ENCODE measurements around the gene SLC40A1. TPM values are rescaled to one million over a fixed set of nuclear protein-coding genes. Genes with fewer than 3 reads are reported as not detected.

The SLC40A1 gene
- total RNA-seq, 1 experiment from 2014 or later: not detected

DNA sequence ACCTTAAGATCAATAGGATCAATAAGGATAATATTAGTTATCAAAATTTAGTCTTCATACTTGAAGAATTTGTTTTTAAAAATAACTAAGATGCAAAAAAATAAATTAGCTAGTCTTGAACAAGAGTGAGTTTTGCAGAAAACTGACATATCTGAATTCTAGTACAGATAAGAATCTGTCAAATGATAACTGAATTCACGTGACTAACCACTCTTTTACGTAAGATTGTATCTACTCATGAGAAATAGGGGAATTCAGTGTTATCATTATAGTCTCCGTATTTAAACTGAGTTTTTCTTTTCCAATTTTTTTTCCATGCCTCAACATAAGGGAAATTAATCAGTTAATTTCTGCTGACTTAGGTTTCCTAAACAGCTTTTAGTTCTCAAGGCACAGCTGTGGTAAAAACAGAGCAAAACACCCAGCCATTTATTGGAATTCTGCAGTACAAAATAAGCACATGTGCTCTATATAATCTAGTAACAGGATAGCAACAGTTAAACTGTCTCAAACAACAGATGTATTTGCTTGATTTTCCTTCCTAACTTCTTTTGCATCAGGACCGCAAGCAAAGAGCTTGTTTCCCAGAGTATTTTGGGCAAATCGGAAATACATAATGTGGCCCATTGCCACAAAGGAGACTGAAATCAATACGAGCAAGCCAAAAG lies 19.1 kb downstream of the SLC40A1 start:
- Mint-ChIP-seq H3K4me3 (no peak overlapping the region), H3K4me1 (no peaks in the 10 kb centered on the region), H3K27me3 (ENCODE audit: low read depth) (peaks cover 4% of the 10 kb centered on the region), H3K27ac (no peak overlapping the region), H3K36me3 (ENCODE audit: insufficient read depth in 1 of 3, low read depth in 3 of 3) (no peaks in the 10 kb centered on the region), H3K9me3 (no peaks in the 10 kb centered on the region)
- no peak overlapping the region for H3K23ac ChIP-seq (ENCODE audit: insufficient read length, low read depth, low read length)
- H2BK120ac ChIP-seq (ENCODE audit: low read depth, low read length, poor library complexity, severe bottlenecking): no peak overlapping the region
- H3K56ac ChIP-seq (ENCODE audit: insufficient read length, low read depth, low read length): no peak overlapping the region
- H4K5ac ChIP-seq (ENCODE audit: insufficient read length, low read depth, low read length): no peak overlapping the region
- no peak overlapping the region for H2BK15ac ChIP-seq (ENCODE audit: low read depth, low read length)
- no peaks in the 10 kb centered on the region for H3K79me2 ChIP-seq (ENCODE audit: insufficient read depth, low read length)
- H3K4me2 ChIP-seq (ENCODE audit: insufficient read depth, insufficient read length, low read length): no peak overlapping the region
- H2BK20ac ChIP-seq (ENCODE audit: low read depth, low read length, poor library complexity, severe bottlenecking): no peak overlapping the region
- H3K79me1 ChIP-seq (ENCODE audit: insufficient read depth, low read depth, low read length, poor library complexity, severe bottlenecking): no peaks in the 10 kb centered on the region
- H3K23me2 ChIP-seq (ENCODE audit: insufficient read length, low read depth, low read length, poor library complexity, severe bottlenecking): no peaks in the 10 kb centered on the region
- H2AFZ ChIP-seq (ENCODE audit: low read length): no peak overlapping the region
- no peak overlapping the region for H2AK5ac ChIP-seq (ENCODE audit: insufficient read length, low read length)
- no peak for DNase-seq
- no peaks in the 10 kb centered on the region for H3K9me3 ChIP-seq (ENCODE audit: control insufficient read depth, low read depth, low read length)
- no peaks in the 10 kb centered on the region for H3K27me3 ChIP-seq (ENCODE audit: insufficient read depth, low read length)
- H4K20me1 ChIP-seq (ENCODE audit: control insufficient read depth, insufficient read depth, insufficient read length): no peaks in the 10 kb centered on the region
- WGBS (ENCODE audit: extremely low coverage, insufficient read length, low lambda C conversion rate): no CpG with 5 or more reads among the region's 6 CpGs
- TF ChIP-seq, protein P1, sequence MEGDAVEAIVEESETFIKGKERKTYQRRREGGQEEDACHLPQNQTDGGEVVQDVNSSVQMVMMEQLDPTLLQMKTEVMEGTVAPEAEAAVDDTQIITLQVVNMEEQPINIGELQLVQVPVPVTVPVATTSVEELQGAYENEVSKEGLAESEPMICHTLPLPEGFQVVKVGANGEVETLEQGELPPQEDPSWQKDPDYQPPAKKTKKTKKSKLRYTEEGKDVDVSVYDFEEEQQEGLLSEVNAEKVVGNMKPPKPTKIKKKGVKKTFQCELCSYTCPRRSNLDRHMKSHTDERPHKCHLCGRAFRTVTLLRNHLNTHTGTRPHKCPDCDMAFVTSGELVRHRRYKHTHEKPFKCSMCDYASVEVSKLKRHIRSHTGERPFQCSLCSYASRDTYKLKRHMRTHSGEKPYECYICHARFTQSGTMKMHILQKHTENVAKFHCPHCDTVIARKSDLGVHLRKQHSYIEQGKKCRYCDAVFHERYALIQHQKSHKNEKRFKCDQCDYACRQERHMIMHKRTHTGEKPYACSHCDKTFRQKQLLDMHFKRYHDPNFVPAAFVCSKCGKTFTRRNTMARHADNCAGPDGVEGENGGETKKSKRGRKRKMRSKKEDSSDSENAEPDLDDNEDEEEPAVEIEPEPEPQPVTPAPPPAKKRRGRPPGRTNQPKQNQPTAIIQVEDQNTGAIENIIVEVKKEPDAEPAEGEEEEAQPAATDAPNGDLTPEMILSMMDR (conservative IDR thresholded peaks at IDR 0.05): no peak
- H3K18ac ChIP-seq (ENCODE audit: insufficient read length, low read depth, low read length): no peak overlapping the region
- no peak overlapping the region for H2BK5ac ChIP-seq (ENCODE audit: insufficient read length, low read length)
- no peak overlapping the region for H3K9ac ChIP-seq (ENCODE audit: extremely low read depth, insufficient read length, low read length)
- H3K4me1 ChIP-seq (ENCODE audit: insufficient read depth, low read length): no peaks in the 10 kb centered on the region
- no peak overlapping the region for H4K8ac ChIP-seq (replicated peaks; ENCODE audit: insufficient read length, low read depth, low read length)
- H3T11ph ChIP-seq (ENCODE audit: low read length): no peak overlapping the region
- H3K14ac ChIP-seq (ENCODE audit: insufficient read depth, low read length): no peak overlapping the region
- H3K4ac ChIP-seq (ENCODE audit: low read depth, low read length): no peak overlapping the region
- H3K27ac ChIP-seq (ENCODE audit: insufficient read length, low read depth, low read length): no peak overlapping the region
- H4K91ac ChIP-seq (ENCODE audit: insufficient read length, low read depth, low read length): no peak overlapping the region
- H2BK12ac ChIP-seq (ENCODE audit: insufficient read length, low read depth, low read length): no peak overlapping the region
